ENCODE measurements around the gene SPDL1. TPM values are rescaled to one million over a fixed set of nuclear protein-coding genes. Genes with fewer than 3 reads are reported as not detected.

Gene SPDL1
- total and polyA plus RNA-seq, 2 of the 4 experiments (the other 2 are of a cell fraction), result 18.8 to 29.4 TPM

GRCh38 chr5:169635936-169636335, 52.4 kb downstream of the SPDL1 start:
- Histone ChIP-seq H2BK5ac (ENCODE audit: low read depth, low read length, poor library complexity, severe bottlenecking) (no peak overlapping the region), H3K56ac (ENCODE audit: extremely low read depth, insufficient read depth, low read length) (no peak overlapping the region), H2AK5ac (ENCODE audit: low read depth, low read length) (no peak overlapping the region), H3K18ac (ENCODE audit: low read depth, low read length) (no peak overlapping the region), H3K27me3 (ENCODE audit: control insufficient read depth, insufficient read depth, low read length) (no peaks in the 10 kb centered on the region), H3K27ac (ENCODE audit: insufficient read depth, low read length) (no peak overlapping the region), H3K9me1 (ENCODE audit: insufficient read depth, low read length) (no peaks in the 10 kb centered on the region), H2BK120ac (ENCODE audit: low read depth, low read length) (no peak overlapping the region), H3K4me2 (ENCODE audit: low read depth, low read length) (no peak overlapping the region), H2AFZ (replicated peaks; ENCODE audit: low read length, poor library complexity) (no peak overlapping the region), H4K5ac (ENCODE audit: low read depth, low read length) (no peak overlapping the region), H3K36me3 (ENCODE audit: control insufficient read depth, insufficient read depth, low read length) (no peaks in the 10 kb centered on the region), H3K9ac (ENCODE audit: low read depth, low read length) (no peak overlapping the region), H4K8ac (ENCODE audit: low read depth in 2 of 2, low read length in 2 of 2) (no peak overlapping the region), H3K14ac (replicated peaks; ENCODE audit: low read depth, low read length) (no peak overlapping the region), H4K20me1 (ENCODE audit: insufficient read depth, low read length) (no peaks in the 10 kb centered on the region), H3K9me3 (ENCODE audit: control insufficient read depth, insufficient read depth, low read length) (peaks cover 4% of the 10 kb centered on the region; the same call in 1 of the 2 replicates), H3K23ac (ENCODE audit: low read depth, low read length) (no peak overlapping the region), H4K91ac (ENCODE audit: insufficient read depth, low read depth, low read length) (no peak overlapping the region), H2AK9ac (replicated peaks; ENCODE audit: low read depth, low read length, poor library complexity) (no peak overlapping the region), H3K79me1 (ENCODE audit: low read depth in 1 of 2, low read length in 2 of 2) (no peaks in the 10 kb centered on the region), H2BK20ac (ENCODE audit: low read depth, low read length) (no peak overlapping the region), H2BK15ac (ENCODE audit: low read depth, low read length) (no peak overlapping the region), H3K4ac (ENCODE audit: low read depth, low read length) (no peak overlapping the region), H3K4me1 (ENCODE audit: control insufficient read depth, insufficient read depth, low read length) (peaks cover 3% of the 10 kb centered on the region; the same call in 1 of the 2 replicates), H3K4me3 (ENCODE audit: insufficient read depth, low read depth, low read length) (no peak overlapping the region)
- in situ Hi-C loops (cut with MboI; ENCODE audit: low sequenced_read_pairs), result no loop called here
- TF ChIP-seq CEBPB (IDR thresholded peaks at IDR 0.05; ENCODE audit: low read depth, low read length) (no peak), MAFK (IDR thresholded peaks at IDR 0.05; ENCODE audit: low read depth, low read length) (no peak), POLR2A (IDR thresholded peaks at IDR 0.05; ENCODE audit: low read depth, low read length) (no peak), RAD21 (IDR thresholded peaks at IDR 0.05; ENCODE audit: low read length) (no peak), RFX5 (IDR thresholded peaks at IDR 0.05; ENCODE audit: low read depth, low read length) (no peak), NFE2L2 (IDR thresholded peaks at IDR 0.05; ENCODE audit: low read depth, low read length) (no peak)
- TF ChIP-seq, protein P1, sequence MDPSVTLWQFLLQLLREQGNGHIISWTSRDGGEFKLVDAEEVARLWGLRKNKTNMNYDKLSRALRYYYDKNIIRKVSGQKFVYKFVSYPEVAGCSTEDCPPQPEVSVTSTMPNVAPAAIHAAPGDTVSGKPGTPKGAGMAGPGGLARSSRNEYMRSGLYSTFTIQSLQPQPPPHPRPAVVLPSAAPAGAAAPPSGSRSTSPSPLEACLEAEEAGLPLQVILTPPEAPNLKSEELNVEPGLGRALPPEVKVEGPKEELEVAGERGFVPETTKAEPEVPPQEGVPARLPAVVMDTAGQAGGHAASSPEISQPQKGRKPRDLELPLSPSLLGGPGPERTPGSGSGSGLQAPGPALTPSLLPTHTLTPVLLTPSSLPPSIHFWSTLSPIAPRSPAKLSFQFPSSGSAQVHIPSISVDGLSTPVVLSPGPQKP (IDR thresholded peaks at IDR 0.05; ENCODE audit: borderline replicate concordance, low read depth, low read length), result no peak
- TF ChIP-seq, protein P2, sequence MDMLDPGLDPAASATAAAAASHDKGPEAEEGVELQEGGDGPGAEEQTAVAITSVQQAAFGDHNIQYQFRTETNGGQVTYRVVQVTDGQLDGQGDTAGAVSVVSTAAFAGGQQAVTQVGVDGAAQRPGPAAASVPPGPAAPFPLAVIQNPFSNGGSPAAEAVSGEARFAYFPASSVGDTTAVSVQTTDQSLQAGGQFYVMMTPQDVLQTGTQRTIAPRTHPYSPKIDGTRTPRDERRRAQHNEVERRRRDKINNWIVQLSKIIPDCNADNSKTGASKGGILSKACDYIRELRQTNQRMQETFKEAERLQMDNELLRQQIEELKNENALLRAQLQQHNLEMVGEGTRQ (IDR thresholded peaks at IDR 0.05; ENCODE audit: low read depth, low read length), result no peak
- TF ChIP-seq, protein P3, sequence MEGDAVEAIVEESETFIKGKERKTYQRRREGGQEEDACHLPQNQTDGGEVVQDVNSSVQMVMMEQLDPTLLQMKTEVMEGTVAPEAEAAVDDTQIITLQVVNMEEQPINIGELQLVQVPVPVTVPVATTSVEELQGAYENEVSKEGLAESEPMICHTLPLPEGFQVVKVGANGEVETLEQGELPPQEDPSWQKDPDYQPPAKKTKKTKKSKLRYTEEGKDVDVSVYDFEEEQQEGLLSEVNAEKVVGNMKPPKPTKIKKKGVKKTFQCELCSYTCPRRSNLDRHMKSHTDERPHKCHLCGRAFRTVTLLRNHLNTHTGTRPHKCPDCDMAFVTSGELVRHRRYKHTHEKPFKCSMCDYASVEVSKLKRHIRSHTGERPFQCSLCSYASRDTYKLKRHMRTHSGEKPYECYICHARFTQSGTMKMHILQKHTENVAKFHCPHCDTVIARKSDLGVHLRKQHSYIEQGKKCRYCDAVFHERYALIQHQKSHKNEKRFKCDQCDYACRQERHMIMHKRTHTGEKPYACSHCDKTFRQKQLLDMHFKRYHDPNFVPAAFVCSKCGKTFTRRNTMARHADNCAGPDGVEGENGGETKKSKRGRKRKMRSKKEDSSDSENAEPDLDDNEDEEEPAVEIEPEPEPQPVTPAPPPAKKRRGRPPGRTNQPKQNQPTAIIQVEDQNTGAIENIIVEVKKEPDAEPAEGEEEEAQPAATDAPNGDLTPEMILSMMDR (conservative IDR thresholded peaks at IDR 0.05; ENCODE audit: low read depth, low read length), result no peak
- dilution Hi-C loops (cut with HindIII; ENCODE audit: low sequenced_read_pairs, unreplicated experiment), result no loop called here
- intact Hi-C loops (cut with micrococcal nuclease), result no loop called here
- ChIA-PET POLR2A (ENCODE audit: unreplicated experiment) (no interaction called here), CTCF (no interaction called here)
- no peak for DNase-seq
- WGBS, 2 experiments (ENCODE audit: extremely low coverage in 2 of 2, insufficient read length in 1 of 2), result no CpG with 5 or more reads among the region's 1 CpG
- ATAC-seq (ENCODE audit: low read depth), result no peak
- BruUV-seq (replicated peaks), result no TSS peak

All from IMR-90 (cell line).